ENCODE results near the gene RANBP3L. TPM values are rescaled to one million over a fixed set of nuclear protein-coding genes. Genes with fewer than 3 reads are reported as not detected.
"Not testable (repeated sequence)": the region's sequence is repeated elsewhere in the genome, so short reads cannot be mapped to it uniquely, and the experiment has no call there.

RANBP3L gene
- total RNA-seq, 1 donor from 2014 or later: not detected

DNA sequence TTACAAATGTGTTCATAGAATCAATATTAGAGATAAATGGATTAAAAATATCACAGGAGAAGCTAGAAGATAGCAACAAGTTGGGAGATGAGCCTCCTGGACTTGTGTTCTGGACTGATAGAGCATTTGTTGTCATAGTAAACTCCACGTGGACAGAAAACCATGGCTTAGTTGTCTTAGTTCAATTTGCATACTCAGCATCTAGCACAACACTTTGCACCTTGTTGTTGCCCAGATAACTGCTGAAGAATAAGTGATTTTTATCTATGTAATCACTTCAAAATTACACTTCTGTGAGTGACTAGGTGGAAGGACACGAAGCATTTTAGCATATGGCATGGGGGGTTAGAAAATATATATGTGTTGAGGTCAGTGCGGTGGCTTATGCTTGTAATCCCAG is 4.0 kb downstream of the RANBP3L start:
- Mint-ChIP-seq H3K36me3 (ENCODE audit: low read depth, unreplicated experiment) (no peaks in the 10 kb centered on the region), H3K4me1 (ENCODE audit: low read depth, unreplicated experiment) (peaks cover 26% of the 10 kb centered on the region), H3K4me3 (ENCODE audit: unreplicated experiment) (no peak overlapping the region), H3K27ac (ENCODE audit: unreplicated experiment) (no peak overlapping the region), H3K9me3 (ENCODE audit: unreplicated experiment) (peaks cover 7% of the 10 kb centered on the region), H3K27me3 (ENCODE audit: low read depth, unreplicated experiment) (no peaks in the 10 kb centered on the region)
- Histone ChIP-seq H3K9ac (ENCODE audit: low read length) (no peak overlapping the region), H3K4me3 (ENCODE audit: insufficient read depth, low read depth, low read length) (no peak overlapping the region), H3K79me2 (ENCODE audit: insufficient read depth, low read length) (no peaks in the 10 kb centered on the region), H3K27ac (ENCODE audit: low read depth, low read length) (no peak overlapping the region), H2AFZ (ENCODE audit: low read depth, low read length) (no peak overlapping the region), H3K4me2 (ENCODE audit: low read length) (no peak overlapping the region), H3K36me3 (ENCODE audit: insufficient read depth, low read length) (no peaks in the 10 kb centered on the region), H3K27me3 (ENCODE audit: insufficient read depth, low read length) (no peaks in the 10 kb centered on the region), H3K4me1 (ENCODE audit: insufficient read depth, low read length) (peaks cover 10% of the 10 kb centered on the region), H4K20me1 (ENCODE audit: insufficient read depth, low read length) (no peaks in the 10 kb centered on the region), H3K9me3 (ENCODE audit: insufficient read depth, low read depth, low read length) (no peaks in the 10 kb centered on the region)
- TF ChIP-seq, protein P1, sequence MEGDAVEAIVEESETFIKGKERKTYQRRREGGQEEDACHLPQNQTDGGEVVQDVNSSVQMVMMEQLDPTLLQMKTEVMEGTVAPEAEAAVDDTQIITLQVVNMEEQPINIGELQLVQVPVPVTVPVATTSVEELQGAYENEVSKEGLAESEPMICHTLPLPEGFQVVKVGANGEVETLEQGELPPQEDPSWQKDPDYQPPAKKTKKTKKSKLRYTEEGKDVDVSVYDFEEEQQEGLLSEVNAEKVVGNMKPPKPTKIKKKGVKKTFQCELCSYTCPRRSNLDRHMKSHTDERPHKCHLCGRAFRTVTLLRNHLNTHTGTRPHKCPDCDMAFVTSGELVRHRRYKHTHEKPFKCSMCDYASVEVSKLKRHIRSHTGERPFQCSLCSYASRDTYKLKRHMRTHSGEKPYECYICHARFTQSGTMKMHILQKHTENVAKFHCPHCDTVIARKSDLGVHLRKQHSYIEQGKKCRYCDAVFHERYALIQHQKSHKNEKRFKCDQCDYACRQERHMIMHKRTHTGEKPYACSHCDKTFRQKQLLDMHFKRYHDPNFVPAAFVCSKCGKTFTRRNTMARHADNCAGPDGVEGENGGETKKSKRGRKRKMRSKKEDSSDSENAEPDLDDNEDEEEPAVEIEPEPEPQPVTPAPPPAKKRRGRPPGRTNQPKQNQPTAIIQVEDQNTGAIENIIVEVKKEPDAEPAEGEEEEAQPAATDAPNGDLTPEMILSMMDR (IDR thresholded peaks at IDR 0.05; ENCODE audit: insufficient read depth, low read depth, low read length): no peak
- TF ChIP-seq EZH2 (IDR thresholded peaks at IDR 0.05; ENCODE audit: insufficient read depth, low read length): no peak
- no peak for DNase-seq (ENCODE audit: low read depth)
- FAIRE-seq: no peak

DNA sequence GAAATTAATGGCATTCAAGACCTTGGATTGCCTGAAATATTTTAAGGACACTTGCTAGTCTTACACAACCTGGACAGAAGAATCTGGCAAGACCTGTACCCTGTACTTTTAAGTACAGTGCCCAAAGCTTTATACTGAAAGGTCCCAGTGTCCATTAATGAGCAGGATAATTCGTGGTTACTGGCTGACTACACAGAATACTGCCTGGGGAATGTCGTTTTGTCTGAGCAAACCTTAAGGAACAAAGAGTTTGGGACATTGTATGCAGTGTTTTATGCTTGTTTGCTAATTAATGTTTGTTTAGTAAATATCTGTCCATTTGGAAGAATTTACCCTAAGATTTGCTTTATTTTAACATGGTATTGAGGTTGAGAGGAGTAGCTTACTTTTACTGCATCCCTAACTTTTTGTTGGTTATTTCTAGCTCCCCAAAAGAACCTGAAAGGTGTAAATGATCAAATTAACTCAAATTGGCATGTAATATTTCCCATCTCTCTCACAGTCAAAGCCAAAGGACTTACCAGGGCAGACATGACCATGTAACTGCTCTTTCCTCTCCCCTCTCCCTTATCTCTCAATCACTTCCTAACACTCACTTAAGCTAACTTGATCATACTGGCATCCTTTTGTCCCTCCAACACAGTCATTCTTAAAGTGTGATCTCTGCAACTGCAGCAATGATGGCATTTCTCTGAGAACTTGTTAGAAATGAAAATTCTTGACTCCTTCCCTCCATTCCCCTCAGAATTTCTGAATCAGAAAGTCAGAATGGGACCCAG is 15.7 kb downstream of the RANBP3L start:
- TF ChIP-seq, protein P1 (IDR thresholded peaks at IDR 0.05; ENCODE audit: insufficient read depth, low read depth, low read length): no peak
- TF ChIP-seq EZH2 (IDR thresholded peaks at IDR 0.05; ENCODE audit: insufficient read depth, low read length): no peak
- Mint-ChIP-seq H3K4me3 (ENCODE audit: unreplicated experiment) (no peak overlapping the region), H3K27ac (ENCODE audit: unreplicated experiment) (no peak overlapping the region), H3K4me1 (ENCODE audit: low read depth, unreplicated experiment) (no peaks in the 10 kb centered on the region), H3K9me3 (ENCODE audit: unreplicated experiment) (no peaks in the 10 kb centered on the region), H3K36me3 (ENCODE audit: low read depth, unreplicated experiment) (no peaks in the 10 kb centered on the region), H3K27me3 (ENCODE audit: low read depth, unreplicated experiment) (no peaks in the 10 kb centered on the region)
- Histone ChIP-seq H4K20me1 (ENCODE audit: insufficient read depth, low read length) (no peaks in the 10 kb centered on the region), H2AFZ (ENCODE audit: low read depth, low read length) (no peak overlapping the region), H3K27me3 (ENCODE audit: insufficient read depth, low read length) (no peaks in the 10 kb centered on the region), H3K4me1 (ENCODE audit: insufficient read depth, low read length) (no peaks in the 10 kb centered on the region), H3K27ac (ENCODE audit: low read depth, low read length) (no peak overlapping the region), H3K79me2 (ENCODE audit: insufficient read depth, low read length) (no peaks in the 10 kb centered on the region), H3K4me2 (ENCODE audit: low read length) (no peak overlapping the region), H3K9ac (ENCODE audit: low read length) (no peak overlapping the region), H3K4me3 (ENCODE audit: insufficient read depth, low read depth, low read length) (no peak overlapping the region), H3K9me3 (ENCODE audit: insufficient read depth, low read depth, low read length) (no peaks in the 10 kb centered on the region), H3K36me3 (ENCODE audit: insufficient read depth, low read length) (no peaks in the 10 kb centered on the region)
- no peak for FAIRE-seq
- DNase-seq (ENCODE audit: low read depth): no peak

DNA sequence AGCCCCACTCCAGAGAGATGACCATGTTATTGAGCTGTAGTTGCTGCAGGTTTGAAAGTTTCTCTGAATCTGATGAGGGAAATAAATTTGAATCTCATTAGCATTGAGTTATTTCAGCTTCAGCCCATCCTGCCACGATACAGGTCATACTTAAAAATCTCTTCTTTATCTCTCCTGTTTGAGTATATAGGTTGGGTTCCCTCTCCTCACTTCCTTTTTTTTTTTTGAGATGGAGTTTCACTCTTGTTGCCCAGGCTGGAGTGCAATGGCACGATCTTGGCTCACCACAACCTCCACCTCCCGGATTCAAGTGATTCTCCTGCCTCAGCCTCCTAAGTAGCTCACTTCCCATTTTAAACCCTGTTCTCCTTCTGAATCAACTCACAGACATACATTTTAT is 17.9 kb downstream of the RANBP3L start:
- not testable (repeated sequence) for DNase-seq (ENCODE audit: low read depth); H3K36me3 ChIP-seq (ENCODE audit: insufficient read depth, low read length); H3K4me1 ChIP-seq (ENCODE audit: insufficient read depth, low read length); H3K79me2 ChIP-seq (ENCODE audit: insufficient read depth, low read length); H3K27me3 ChIP-seq (ENCODE audit: insufficient read depth, low read length); H3K9me3 ChIP-seq (ENCODE audit: insufficient read depth, low read depth, low read length); H3K27me3 Mint-ChIP-seq (ENCODE audit: low read depth, unreplicated experiment); H3K27ac ChIP-seq (ENCODE audit: low read depth, low read length); H2AFZ ChIP-seq (ENCODE audit: low read depth, low read length); H3K4me3 ChIP-seq (ENCODE audit: insufficient read depth, low read depth, low read length); H3K27ac Mint-ChIP-seq (ENCODE audit: unreplicated experiment); H3K9ac ChIP-seq (ENCODE audit: low read length); H3K9me3 Mint-ChIP-seq (ENCODE audit: unreplicated experiment); H4K20me1 ChIP-seq (ENCODE audit: insufficient read depth, low read length); H3K36me3 Mint-ChIP-seq (ENCODE audit: low read depth, unreplicated experiment); H3K4me3 Mint-ChIP-seq (ENCODE audit: unreplicated experiment); FAIRE-seq; H3K4me2 ChIP-seq (ENCODE audit: low read length)
- H3K4me1 Mint-ChIP-seq (ENCODE audit: low read depth, unreplicated experiment): peaks cover 12% of the 10 kb centered on the region
